GM18502 (cell line): Measurements from ENCODE around the gene EXOC7.
"Not testable (repeated sequence)": the region's sequence is repeated elsewhere in the genome, so short reads cannot be mapped to it uniquely, and the experiment has no call there.

Experiments used
- ATAC-seq: cut with Tn5 transposase; IDR thresholded peaks from one replicate; pipeline ENCODE4 v1.9.1; 2021; ENCODE audit warnings: mild to moderate bottlenecking; ENCODE audit not compliant: unreplicated experiment, poor library complexity

The EXOC7 gene

DNA sequence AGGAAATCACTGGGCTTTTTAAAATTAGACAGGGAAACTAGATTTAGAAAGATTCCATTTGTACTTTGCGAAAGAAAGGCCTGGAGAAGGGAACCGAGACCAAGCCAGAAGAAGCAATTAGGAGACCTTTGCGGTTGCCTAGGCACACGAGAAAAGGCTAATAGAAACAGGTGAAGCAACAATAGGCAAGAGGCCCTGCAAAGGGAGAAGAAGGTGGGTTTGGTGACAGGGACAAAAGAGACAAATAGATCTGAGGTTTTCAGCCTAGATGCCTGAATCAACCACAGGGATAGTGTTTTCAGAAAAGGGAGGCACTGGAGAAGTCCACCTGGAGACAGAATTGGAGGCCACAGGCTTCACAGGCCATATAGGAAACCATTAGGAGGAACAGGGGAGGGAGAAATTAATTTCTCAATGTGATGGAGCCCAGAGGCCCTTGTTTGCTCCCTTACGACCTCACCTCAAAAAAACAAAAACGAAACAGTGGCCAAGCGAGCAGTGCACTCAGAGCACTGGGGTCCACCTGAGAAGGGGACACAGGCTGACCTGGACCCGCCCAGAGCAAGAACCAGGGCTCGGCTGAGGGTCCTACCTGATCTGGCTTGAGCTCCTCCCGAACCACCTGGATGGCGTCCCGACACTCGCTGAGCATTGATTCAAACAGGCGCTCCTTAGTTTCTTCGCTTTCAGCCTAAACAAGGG, 53.6 kb downstream of the EXOC7 start:
- ATAC-seq, result no peak

GRCh38 chr17:76049239-76049638, 54.3 kb downstream of the EXOC7 start:
- ATAC-seq, result no peak

GRCh38 chr17:76048711-76049110, 54.9 kb downstream of the EXOC7 start:
- no peak for ATAC-seq

DNA sequence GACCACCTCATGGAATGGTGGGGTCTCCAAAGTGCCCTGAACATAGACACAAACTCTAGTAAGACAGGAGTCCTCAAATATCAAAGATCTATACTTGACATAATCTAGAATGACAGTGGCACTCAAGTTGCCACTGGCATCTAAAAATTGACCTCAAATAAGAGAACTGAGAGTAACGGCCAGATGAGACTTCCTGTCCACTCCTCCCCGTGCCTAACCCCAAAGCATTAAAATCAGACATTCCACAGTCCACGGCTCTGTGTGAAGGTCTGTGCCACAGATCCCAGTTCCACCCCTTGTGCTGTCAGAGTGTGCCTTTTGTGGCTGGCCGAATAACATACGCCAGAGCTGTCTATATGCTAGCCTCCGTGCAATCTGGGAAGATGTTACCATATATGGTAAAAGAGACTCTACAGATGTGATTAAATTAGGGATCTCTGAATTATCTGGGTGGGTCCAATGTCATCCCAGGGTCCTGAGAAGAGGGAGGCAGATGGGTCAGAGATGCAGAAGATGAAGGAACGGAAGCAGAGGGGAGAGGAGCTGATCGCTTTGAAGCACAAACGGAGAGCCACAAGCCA, 55.5 kb downstream of the EXOC7 start:
- ATAC-seq, result no peak

DNA sequence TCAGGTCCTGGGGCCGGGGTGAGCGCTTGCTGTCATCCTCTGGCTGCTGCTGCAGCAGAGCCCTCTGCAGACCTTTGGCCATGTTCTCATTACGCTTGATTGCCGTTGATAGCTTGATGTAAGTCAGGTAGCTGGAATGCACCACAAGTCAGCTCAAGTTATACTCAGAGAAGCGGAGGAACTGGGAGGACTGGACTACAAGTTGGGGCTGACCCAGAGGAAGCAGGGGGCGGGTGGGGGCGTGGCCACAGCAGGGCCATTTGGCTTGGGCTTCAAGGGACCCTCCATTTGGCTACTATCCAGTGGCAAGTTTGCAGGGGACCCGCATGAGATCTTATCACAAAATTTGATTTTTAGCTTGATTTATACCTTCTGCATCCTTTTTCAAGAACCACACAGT, 57.5 kb downstream of the EXOC7 start:
- ATAC-seq, result no peak

DNA sequence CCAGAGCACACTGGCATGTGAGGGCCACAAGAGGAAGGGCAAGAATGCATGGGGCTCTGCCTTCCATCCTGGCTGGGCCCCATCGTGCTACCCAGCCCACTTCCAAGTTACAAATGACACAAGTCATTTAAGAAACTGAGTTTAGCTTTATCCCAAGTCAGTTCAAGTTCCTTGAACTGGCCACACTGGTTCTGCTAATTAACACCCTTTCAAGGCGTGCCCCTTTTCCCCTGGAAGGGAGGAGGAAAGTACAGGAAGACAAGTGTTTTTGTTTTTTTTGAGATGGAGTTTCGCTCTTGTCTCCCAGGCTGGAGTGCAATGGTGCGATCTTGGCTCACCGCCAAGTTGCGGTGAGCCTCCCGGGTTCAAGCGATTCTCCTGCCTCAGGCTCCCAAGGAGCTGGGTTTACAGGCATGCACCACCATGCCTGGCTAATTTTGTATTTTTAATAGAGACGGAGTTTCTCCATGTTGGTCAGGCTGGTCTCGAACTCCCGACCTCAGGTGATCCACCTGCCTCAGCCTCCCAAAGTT, 59.0 kb downstream of the EXOC7 start:
- ATAC-seq, result not testable (repeated sequence)

GRCh38 chr17:76042868-76043267, 60.7 kb downstream of the EXOC7 start:
- ATAC-seq, result not testable (repeated sequence)

DNA sequence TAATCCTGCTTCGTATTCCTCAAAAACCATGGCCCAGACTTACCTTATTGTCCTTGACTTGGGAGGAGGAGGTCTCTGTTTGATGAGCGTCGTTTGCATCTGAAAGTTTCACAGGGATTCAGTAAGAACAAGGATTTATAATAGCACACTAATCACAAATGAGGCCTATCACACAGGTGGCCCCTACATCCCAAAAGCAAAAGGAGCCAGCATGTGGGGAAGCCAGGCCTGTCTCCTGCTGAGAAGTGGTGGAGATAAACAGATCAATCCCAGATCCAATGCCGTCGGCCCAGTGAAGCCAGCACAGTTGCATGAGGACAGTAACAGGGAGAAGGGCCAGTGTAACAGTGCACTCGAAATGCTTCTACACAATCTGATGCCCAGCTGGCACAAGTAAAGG, 63.2 kb downstream of the EXOC7 start:
- ATAC-seq, result no peak

- no peak for ATAC-seq
These were observed 64.5 kb downstream of the EXOC7 start for GRCh38 chr17:76039121-76039520.

- no peak for ATAC-seq
These were observed 65.5 kb downstream of the EXOC7 start for GRCh38 chr17:76038050-76038449.

GRCh38 chr17:76036497-76037261, 66.9 kb downstream of the EXOC7 start:
- no peak for ATAC-seq

DNA sequence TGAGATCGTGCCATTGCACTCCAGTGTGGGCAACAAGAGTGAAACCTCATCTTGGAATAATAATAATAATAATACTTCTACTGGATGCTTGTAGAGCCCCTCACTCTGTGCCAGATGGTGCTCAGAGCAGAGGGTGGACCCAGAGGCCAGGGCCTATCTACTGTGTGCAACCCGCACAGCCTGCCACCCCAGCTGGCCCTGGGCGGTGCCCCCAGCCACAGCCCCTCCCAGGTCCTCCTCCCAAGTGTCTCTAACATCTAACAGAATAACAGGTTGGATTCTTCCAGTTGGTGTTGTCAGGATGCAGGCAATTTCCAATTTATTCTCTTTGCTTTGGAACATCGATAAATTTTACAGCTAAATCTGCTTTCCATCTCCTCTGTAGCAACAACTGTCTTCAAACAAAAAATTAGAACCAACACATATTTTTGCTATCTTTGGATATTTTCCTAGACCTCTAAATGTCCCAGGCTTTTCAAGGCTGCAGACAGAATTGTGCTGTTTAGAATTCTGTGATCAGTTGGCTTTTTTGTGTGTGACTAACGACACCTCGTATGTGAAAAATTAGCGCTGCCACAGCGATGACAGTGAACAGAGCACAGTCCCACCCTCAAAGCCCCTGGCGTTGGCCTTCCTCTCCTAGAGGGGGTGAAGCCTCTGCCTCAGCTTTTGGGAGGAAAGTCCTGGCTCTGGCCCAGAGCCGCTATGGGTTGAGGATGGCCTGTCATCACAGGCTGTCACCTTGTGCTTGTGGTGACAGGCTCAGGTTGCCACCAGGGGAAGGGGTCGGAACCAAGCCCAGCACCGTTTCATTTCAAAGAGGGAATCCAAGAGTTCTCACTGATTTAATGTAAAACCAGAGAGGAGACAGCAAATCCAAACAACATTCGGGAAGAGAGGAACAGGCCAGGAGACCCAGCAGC, 68.9 kb downstream of the EXOC7 start:
- no peak for ATAC-seq

GRCh38 chr17:76033139-76033538, 70.4 kb downstream of the EXOC7 start:
- no peak for ATAC-seq

GRCh38 chr17:76032780-76033108, 70.8 kb downstream of the EXOC7 start:
- ATAC-seq, result no peak

GRCh38 chr17:76032073-76032779, 71.4 kb downstream of the EXOC7 start:
- no peak for ATAC-seq
